ENCODE data around the gene TTYH3.

Gene TTYH3

DNA sequence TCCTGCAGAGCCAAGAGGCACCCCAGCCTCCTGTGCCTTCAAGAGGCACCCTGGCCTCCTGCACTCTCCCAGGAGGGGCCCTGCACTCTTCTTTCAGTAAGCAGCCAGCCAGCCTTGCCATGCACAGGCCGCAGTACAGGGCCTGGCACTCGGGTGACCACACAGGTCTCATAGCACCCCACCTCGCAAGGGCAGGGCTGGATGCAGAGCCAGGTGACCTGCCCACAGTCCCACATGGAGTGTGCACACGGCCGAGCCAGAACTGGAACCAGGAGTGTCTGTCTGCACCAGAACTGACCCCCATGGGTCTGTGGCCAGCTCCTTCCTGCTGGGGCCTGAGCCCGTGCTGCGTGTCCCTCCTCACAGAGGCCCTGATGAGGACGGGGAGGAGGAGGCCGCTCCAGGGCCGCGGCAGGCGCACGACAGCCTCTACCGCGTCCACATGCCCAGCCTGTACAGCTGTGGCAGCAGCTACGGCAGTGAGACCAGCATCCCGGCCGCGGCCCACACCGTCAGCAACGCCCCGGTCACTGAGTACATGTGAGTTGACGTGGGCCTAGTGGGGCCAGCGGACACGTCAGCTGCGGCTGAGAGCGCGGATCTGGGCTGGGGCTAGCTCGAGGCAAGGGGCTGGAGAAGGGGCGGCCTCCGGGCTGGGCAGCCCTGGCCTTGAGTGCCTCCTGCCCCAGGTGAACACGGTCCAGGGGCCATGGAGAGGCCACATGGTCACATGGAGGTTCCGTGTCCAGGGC is 26.3 kb downstream of the TTYH3 start:
- Histone ChIP-seq H3K27me3 (ENCODE audit: control insufficient read depth, low read length) (no peaks in the 10 kb centered on the region), H3K36me3 (ENCODE audit: control insufficient read depth, low read length) (no peaks in the 10 kb centered on the region), H3K4me1 (ENCODE audit: control insufficient read depth, low read length) (no peaks in the 10 kb centered on the region), H3F3A (ENCODE audit: control insufficient read depth, insufficient read depth) (no peaks in the 10 kb centered on the region), H3K79me2 (ENCODE audit: control insufficient read depth, low read length) (no peaks in the 10 kb centered on the region), H3K9me3 (ENCODE audit: control insufficient read depth, insufficient read depth, low read length) (no peaks in the 10 kb centered on the region), H3K9me2 (replicated peaks; ENCODE audit: control insufficient read depth, low read length) (no peaks in the 10 kb centered on the region), H3K4me3 (ENCODE audit: low read length) (no peak overlapping the region), H3K4me2 (ENCODE audit: low read length) (no peak overlapping the region), H3K27ac (ENCODE audit: low read depth, low read length) (no peak overlapping the region), H4K20me1 (ENCODE audit: control insufficient read depth, insufficient read depth, low read depth, low read length) (no peaks in the 10 kb centered on the region)
- TF ChIP-seq, protein P1, sequence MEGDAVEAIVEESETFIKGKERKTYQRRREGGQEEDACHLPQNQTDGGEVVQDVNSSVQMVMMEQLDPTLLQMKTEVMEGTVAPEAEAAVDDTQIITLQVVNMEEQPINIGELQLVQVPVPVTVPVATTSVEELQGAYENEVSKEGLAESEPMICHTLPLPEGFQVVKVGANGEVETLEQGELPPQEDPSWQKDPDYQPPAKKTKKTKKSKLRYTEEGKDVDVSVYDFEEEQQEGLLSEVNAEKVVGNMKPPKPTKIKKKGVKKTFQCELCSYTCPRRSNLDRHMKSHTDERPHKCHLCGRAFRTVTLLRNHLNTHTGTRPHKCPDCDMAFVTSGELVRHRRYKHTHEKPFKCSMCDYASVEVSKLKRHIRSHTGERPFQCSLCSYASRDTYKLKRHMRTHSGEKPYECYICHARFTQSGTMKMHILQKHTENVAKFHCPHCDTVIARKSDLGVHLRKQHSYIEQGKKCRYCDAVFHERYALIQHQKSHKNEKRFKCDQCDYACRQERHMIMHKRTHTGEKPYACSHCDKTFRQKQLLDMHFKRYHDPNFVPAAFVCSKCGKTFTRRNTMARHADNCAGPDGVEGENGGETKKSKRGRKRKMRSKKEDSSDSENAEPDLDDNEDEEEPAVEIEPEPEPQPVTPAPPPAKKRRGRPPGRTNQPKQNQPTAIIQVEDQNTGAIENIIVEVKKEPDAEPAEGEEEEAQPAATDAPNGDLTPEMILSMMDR (IDR thresholded peaks at IDR 0.05; ENCODE audit: low read depth, low read length, poor library complexity, severe bottlenecking), result no peak
- no peak for TF ChIP-seq EZH2phosphoT487 (IDR thresholded peaks at IDR 0.05; ENCODE audit: borderline replicate concordance, low read length)

DNA sequence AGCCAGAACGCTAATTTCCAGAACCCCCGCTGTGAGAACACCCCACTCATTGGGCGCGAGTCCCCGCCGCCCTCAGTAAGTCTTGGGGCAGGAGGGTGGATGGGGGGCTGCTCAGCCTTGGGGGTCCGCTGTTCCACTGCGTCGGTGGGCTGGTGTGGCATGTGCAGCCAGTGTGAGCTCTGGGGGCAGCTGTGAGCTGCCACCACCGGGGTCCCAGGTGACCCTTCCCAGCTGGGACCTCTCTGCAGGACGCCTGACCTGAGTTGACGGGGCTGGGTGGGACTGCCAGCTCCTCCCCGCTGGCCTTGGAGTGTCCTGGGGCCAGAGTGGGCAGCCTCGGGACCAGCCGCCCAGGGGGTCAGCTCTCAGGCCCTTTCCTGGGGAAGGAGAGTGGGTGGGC is 27.2 kb downstream of the TTYH3 start:
- TF ChIP-seq, protein P1 (IDR thresholded peaks at IDR 0.05; ENCODE audit: low read depth, low read length, poor library complexity, severe bottlenecking), result no peak
- no peaks in the 10 kb centered on the region for H3K79me2 ChIP-seq (ENCODE audit: control insufficient read depth, low read length)
- no peak overlapping the region for H3K27ac ChIP-seq (ENCODE audit: low read depth, low read length)
- H3K9me3 ChIP-seq (ENCODE audit: control insufficient read depth, insufficient read depth, low read length), result no peaks in the 10 kb centered on the region
- H3K4me2 ChIP-seq (ENCODE audit: low read length), result no peak overlapping the region
- H4K20me1 ChIP-seq (ENCODE audit: control insufficient read depth, insufficient read depth, low read depth, low read length), result no peaks in the 10 kb centered on the region
- H3K27me3 ChIP-seq (ENCODE audit: control insufficient read depth, low read length), result no peaks in the 10 kb centered on the region
- H3K36me3 ChIP-seq (ENCODE audit: control insufficient read depth, low read length), result no peaks in the 10 kb centered on the region
- H3K9me2 ChIP-seq (replicated peaks; ENCODE audit: control insufficient read depth, low read length), result no peaks in the 10 kb centered on the region
- H3K4me3 ChIP-seq (ENCODE audit: low read length), result no peak overlapping the region
- H3F3A ChIP-seq (ENCODE audit: control insufficient read depth, insufficient read depth), result no peaks in the 10 kb centered on the region
- H3K4me1 ChIP-seq (ENCODE audit: control insufficient read depth, low read length), result no peaks in the 10 kb centered on the region

DNA sequence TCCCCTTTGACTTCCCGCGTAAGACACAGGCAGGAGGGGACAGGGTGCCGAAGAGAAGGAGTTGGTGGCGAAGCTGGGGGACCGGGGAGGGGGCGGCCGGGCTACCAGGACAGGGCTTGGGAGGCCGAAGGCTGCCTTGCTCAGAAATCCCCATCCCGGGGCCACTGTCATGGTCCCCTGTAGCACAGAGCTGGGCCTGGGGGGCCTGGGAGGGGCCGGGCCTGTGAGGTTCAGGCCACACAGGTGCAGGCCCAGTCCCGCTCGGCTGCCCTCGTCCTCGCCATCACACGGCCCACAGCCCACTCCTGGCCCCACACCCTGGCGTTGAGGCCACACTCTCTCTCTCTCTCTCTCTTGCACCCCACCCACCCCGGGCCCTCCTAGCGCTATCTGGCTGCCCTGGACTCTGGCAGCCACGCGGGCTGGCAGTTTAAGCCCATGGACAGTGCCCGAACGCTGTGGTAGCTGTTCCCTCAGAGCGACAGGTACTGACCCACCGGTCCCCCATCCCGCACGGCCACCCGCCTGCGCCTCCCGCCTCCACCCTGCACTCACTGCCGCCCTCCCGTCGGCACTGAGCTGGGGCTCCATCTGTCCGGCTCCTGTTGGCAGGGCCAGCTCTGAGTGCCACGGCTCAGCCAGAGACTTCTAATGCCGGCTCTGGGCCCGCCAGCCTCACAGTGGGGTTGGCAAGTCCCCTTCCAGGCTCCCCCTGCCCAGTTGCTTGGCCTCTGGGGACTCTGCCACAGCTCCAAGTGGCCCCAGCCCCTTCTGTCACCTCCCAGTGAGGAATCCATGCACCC is 28.0 kb downstream of the TTYH3 start:
- Histone ChIP-seq H3K36me3 (ENCODE audit: control insufficient read depth, low read length) (no peaks in the 10 kb centered on the region), H3K9me2 (replicated peaks; ENCODE audit: control insufficient read depth, low read length) (no peaks in the 10 kb centered on the region)

More for the DNA sequence above, 28.0 kb downstream of the TTYH3 start:
- TF ChIP-seq, protein P1 (IDR thresholded peaks at IDR 0.05; ENCODE audit: low read depth, low read length, poor library complexity, severe bottlenecking), result no peak
- no peak for TF ChIP-seq EZH2phosphoT487 (IDR thresholded peaks at IDR 0.05; ENCODE audit: borderline replicate concordance, low read length)
- Histone ChIP-seq H3K79me2 (ENCODE audit: control insufficient read depth, low read length) (no peaks in the 10 kb centered on the region), H3K9me3 (ENCODE audit: control insufficient read depth, insufficient read depth, low read length) (no peaks in the 10 kb centered on the region), H4K20me1 (ENCODE audit: control insufficient read depth, insufficient read depth, low read depth, low read length) (no peaks in the 10 kb centered on the region), H3F3A (ENCODE audit: control insufficient read depth, insufficient read depth) (no peaks in the 10 kb centered on the region), H3K4me2 (ENCODE audit: low read length) (no peak overlapping the region), H3K4me3 (ENCODE audit: low read length) (no peak overlapping the region), H3K4me1 (ENCODE audit: control insufficient read depth, low read length) (no peaks in the 10 kb centered on the region), H3K27me3 (ENCODE audit: control insufficient read depth, low read length) (no peaks in the 10 kb centered on the region), H3K27ac (ENCODE audit: low read depth, low read length) (no peak overlapping the region)

Measured in DOHH2 (cell line).